ENCODE results near the gene CTNNAL1. TPM values are rescaled to one million over a fixed set of nuclear protein-coding genes. Genes with fewer than 3 reads are reported as not detected.

The CTNNAL1 gene
- total RNA-seq, 2 donors from 2014 or later: 98.9 to 120 TPM

DNA sequence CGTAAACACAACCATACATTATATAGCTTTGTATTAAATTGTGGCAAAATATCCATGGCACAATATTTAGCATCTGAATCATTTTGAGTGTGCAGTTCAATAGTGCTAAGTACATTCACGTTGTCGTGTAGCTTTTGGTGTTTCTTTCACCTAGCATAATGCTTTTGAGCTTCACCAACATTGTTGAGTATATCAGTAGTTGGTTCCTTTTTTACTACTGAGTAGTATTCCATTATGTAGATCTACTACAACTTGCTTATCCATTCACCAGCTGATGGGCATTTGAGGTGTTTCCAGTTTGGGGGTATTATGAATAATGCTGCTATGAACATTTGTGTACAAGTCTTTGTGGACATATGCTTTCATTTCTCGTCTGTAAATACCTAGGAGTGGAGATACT is 27.3 kb upstream of the CTNNAL1 start:
- TF ChIP-seq, protein P1, sequence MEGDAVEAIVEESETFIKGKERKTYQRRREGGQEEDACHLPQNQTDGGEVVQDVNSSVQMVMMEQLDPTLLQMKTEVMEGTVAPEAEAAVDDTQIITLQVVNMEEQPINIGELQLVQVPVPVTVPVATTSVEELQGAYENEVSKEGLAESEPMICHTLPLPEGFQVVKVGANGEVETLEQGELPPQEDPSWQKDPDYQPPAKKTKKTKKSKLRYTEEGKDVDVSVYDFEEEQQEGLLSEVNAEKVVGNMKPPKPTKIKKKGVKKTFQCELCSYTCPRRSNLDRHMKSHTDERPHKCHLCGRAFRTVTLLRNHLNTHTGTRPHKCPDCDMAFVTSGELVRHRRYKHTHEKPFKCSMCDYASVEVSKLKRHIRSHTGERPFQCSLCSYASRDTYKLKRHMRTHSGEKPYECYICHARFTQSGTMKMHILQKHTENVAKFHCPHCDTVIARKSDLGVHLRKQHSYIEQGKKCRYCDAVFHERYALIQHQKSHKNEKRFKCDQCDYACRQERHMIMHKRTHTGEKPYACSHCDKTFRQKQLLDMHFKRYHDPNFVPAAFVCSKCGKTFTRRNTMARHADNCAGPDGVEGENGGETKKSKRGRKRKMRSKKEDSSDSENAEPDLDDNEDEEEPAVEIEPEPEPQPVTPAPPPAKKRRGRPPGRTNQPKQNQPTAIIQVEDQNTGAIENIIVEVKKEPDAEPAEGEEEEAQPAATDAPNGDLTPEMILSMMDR (IDR thresholded peaks at IDR 0.05): no peak

DNA sequence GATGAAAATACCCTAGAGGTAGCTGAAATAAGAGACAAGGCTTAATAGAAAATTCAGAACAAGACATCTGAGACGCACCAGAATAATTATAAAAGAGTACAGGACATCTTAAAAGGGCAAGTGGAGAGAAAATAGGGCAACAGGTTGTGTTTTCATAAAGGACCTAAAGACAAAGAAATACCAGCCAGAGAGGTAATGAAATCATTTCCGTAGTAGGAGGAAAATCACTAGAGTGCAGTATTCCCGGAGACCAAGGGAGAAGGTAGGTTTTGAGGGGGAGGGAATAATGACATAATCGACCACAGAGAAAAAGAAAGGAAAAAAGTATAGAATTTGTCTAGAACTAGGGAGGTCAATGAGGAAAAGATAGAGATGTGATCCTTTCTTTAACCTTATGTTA is 26.2 kb upstream of the CTNNAL1 start:
- DNase-seq (ENCODE audit: low spot score): no peak
- Histone ChIP-seq H3K4me3 (no peak overlapping the region), H3K4me1 (peaks cover 0 to 19% of the 10 kb centered on the region in 2 donors), H3K27me3 (no peaks in the 10 kb centered on the region), H3K27ac (no peak overlapping the region), H3K9me3 (peaks cover 0 to 5% of the 10 kb centered on the region in 2 donors), H3K36me3 (peaks cover 13% of the 10 kb centered on the region)
- TF ChIP-seq, protein P1 (IDR thresholded peaks at IDR 0.05): no peak

More for the DNA sequence above, 27.3 kb upstream of the CTNNAL1 start:
- Histone ChIP-seq H3K4me3 (no peak overlapping the region), H3K27me3 (no peaks in the 10 kb centered on the region), H3K36me3 (peaks cover 20% of the 10 kb centered on the region), H3K27ac (no peak overlapping the region), H3K9me3 (peaks cover 0 to 5% of the 10 kb centered on the region in 2 donors), H3K4me1 (peaks cover 0 to 16% of the 10 kb centered on the region in 2 donors)
- no peak for DNase-seq (ENCODE audit: low spot score)

DNA sequence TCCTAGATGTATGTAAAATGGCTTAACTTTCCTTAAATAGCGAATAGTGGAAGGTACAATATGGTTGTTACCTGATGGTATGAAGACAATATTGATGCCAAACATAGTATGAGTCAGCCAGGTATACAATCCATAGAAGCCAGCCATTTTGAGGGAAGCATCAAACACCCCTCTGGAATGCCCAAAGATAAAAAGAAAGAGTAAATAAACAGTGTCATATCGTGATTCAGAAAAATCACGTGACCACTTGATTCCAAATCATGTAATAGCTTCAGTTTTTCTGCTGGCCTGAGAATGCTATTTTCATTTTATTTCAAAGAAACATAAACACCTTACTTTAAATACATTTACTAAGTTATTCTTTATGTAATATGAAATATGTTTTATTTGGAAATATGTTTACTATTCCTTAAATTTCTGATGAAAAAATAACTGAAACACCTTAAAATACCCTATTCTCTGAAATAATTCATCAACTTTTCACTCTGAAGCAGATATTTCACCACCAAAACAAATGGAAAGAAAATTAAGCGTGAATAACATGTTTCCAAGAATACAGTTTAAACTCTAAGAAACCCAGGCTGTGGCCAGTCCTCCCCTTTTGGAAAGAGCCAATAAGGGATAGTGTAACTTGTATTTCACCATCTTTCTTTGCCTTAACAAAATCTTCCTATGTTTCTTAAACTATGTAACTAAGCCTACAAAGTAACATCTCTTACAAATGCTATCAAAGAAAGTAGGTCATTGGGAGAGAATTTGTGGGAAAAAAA is 24.8 kb upstream of the CTNNAL1 start:
- no peak overlapping the region for H3K27ac ChIP-seq
- H3K4me3 ChIP-seq: no peak overlapping the region
- H3K9me3 ChIP-seq: peaks cover 0 to 5% of the 10 kb centered on the region in 2 donors
- DNase-seq (ENCODE audit: low spot score): no peak
- TF ChIP-seq, protein P1 (IDR thresholded peaks at IDR 0.05): no peak
- peaks cover 16% of the 10 kb centered on the region for H3K36me3 ChIP-seq
- H3K4me1 ChIP-seq: peaks cover 0 to 19% of the 10 kb centered on the region in 2 donors
- no peaks in the 10 kb centered on the region for H3K27me3 ChIP-seq

DNA sequence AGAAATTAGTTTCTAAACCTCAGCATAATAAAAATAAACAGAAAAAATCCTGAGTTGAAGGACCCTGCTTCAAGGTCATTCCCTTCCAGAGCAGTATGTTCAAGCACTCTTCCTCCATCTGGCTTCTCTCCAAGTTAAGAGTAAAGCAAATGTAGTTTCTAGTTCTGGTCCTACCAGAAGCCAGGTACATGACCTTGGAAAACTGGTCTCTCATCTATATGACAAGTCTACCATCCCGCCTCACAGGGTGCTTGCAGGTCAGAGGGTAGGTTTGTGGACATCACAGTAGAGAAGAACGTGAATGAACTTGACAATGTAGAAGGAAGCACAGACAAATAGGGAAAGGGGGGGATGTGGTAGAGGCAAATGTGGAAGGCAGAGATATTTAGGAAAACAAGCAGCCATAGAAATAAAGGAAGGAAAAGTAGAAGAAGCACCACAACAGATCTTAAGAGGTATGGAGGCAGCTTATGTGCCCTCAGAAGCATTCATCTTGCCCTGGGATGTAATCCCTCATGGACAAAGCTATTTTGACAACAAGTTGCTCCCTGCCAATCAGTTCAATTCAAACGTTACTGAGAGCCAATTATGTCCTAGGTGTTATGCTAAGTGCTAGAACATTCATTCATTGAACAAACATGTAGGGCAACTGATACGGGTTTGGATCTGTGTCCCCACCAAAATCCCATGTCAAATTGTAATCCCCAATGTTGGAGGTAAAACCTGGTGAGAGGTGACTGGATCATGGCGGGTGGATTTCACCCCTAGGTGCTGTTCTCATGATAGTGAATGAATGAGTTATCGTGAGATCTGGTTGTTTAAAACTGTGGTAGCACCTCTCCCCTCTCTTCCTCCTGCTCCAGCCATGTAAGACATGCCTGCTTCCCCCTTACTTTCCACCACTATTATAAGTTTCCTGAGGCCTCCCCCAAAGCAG is 23.7 kb upstream of the CTNNAL1 start:
- Histone ChIP-seq H3K27me3 (no peaks in the 10 kb centered on the region), H3K9me3 (no peaks in the 10 kb centered on the region), H3K36me3 (peaks cover 24% of the 10 kb centered on the region), H3K27ac (peak overlapping the region; percentile 18 to 65), H3K4me1 (peaks cover 0 to 19% of the 10 kb centered on the region in 2 donors), H3K4me3 (no peak overlapping the region)
- TF ChIP-seq, protein P1 (IDR thresholded peaks at IDR 0.05): no peak
- DNase-seq (ENCODE audit: low spot score): no peak

DNA sequence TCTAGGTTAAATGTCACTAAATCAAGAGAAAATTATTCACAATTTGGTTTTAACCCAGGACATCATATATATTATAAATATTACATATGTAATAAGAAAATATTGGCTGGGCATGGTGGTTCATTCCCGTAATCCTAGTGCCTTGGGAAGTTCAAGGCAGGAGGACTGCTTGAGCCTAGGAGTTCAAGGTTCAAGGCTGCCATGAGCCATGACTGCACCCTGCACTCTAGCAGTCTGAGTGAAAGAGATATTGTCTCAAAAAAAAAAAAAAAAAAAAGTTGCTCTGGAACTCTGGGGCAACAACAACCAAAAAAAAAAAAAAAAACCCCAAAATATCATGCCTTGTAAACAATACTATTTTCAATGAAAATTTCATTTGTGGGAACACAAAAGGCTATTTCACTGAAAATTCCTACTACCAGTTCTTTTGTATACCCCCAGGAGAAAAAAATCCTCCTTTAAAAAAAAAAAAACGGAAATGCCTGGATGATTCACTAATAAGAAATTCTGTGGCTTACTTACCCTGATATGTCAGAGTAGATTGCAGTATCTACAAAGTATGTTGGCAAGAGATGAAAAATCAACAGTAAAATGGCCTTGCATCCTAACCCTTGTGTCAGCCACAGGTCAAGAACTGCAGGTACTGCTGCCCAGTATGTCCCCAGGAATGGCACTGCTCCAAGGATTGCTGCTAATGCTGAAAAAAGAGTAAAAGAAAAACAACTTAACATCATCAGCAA is 22.6 kb upstream of the CTNNAL1 start:
- peaks cover 0 to 19% of the 10 kb centered on the region in 2 donors for H3K4me1 ChIP-seq
- no peaks in the 10 kb centered on the region for H3K27me3 ChIP-seq
- peaks cover 27% of the 10 kb centered on the region for H3K36me3 ChIP-seq
- TF ChIP-seq, protein P1 (IDR thresholded peaks at IDR 0.05): no peak
- H3K27ac ChIP-seq: peak overlapping the region; percentile 18 to 65
- DNase-seq (ENCODE audit: low spot score): peak; percentile 68
- H3K4me3 ChIP-seq: no peak overlapping the region
- H3K9me3 ChIP-seq: no peaks in the 10 kb centered on the region
